Measurements from ENCODE around the gene C22orf15.
"Not testable (repeated sequence)": the region's sequence is repeated elsewhere in the genome, so short reads cannot be mapped to it uniquely, and the experiment has no call there.

Gene C22orf15

GRCh38 chr22:23728108-23728507 lies 34.7 kb upstream of the C22orf15 start:
- not testable (repeated sequence) for H3K36me3 ChIP-seq (ENCODE audit: insufficient read depth, low read length); H3K27ac ChIP-seq (ENCODE audit: low read depth, low read length); H3K9me3 ChIP-seq (ENCODE audit: insufficient read depth, low read depth, low read length); H3K9ac ChIP-seq (ENCODE audit: low read depth, low read length); H3K4me1 ChIP-seq (ENCODE audit: insufficient read depth, low read length); H3K4me3 ChIP-seq (ENCODE audit: low read length); H3K27me3 ChIP-seq (ENCODE audit: insufficient read depth, low read length)
- 93% methylated on average over 4 of the region's 4 CpGs for WGBS

- Histone ChIP-seq H3K27ac (ENCODE audit: low read depth, low read length) (no peak overlapping the region), H3K27me3 (ENCODE audit: insufficient read depth, low read length) (no peaks in the 10 kb centered on the region), H3K4me1 (ENCODE audit: insufficient read depth, low read length) (no peaks in the 10 kb centered on the region), H3K9me3 (ENCODE audit: insufficient read depth, low read depth, low read length) (no peaks in the 10 kb centered on the region), H3K9ac (ENCODE audit: low read depth, low read length) (no peak overlapping the region), H3K36me3 (ENCODE audit: insufficient read depth, low read length) (0 out of 2 replicates have a peak, but pooled peaks cover under 1% of the 10 kb centered on the region), H3K4me3 (ENCODE audit: low read length) (no peak overlapping the region)
These were observed 25.1 kb upstream of the C22orf15 start for GRCh38 chr22:23737696-23738095.

GRCh38 chr22:23742505-23743264 lies 20.1 kb upstream of the C22orf15 start:
- Histone ChIP-seq H3K36me3 (ENCODE audit: insufficient read depth, low read length) (peaks cover 27% of the 10 kb centered on the region), H3K4me1 (ENCODE audit: insufficient read depth, low read length) (no peaks in the 10 kb centered on the region), H3K27ac (ENCODE audit: low read depth, low read length) (no peak overlapping the region), H3K4me3 (ENCODE audit: low read length) (no peak overlapping the region), H3K9me3 (ENCODE audit: insufficient read depth, low read depth, low read length) (no peaks in the 10 kb centered on the region), H3K9ac (ENCODE audit: low read depth, low read length) (no peak overlapping the region), H3K27me3 (ENCODE audit: insufficient read depth, low read length) (no peaks in the 10 kb centered on the region)
- 91% methylated on average over 7 of the region's 7 CpGs for WGBS

GRCh38 chr22:23743303-23743705 lies 19.5 kb upstream of the C22orf15 start:
- Histone ChIP-seq H3K4me3 (ENCODE audit: low read length) (no peak overlapping the region), H3K9ac (ENCODE audit: low read depth, low read length) (no peak overlapping the region), H3K9me3 (ENCODE audit: insufficient read depth, low read depth, low read length) (no peaks in the 10 kb centered on the region), H3K27me3 (ENCODE audit: insufficient read depth, low read length) (no peaks in the 10 kb centered on the region), H3K4me1 (ENCODE audit: insufficient read depth, low read length) (no peaks in the 10 kb centered on the region), H3K27ac (ENCODE audit: low read depth, low read length) (no peak overlapping the region), H3K36me3 (ENCODE audit: insufficient read depth, low read length) (peaks cover 27% of the 10 kb centered on the region)
- WGBS, result 67% methylated on average over 2 of the region's 2 CpGs

GRCh38 chr22:23744001-23744400 lies 18.8 kb upstream of the C22orf15 start:
- H3K9me3 ChIP-seq (ENCODE audit: insufficient read depth, low read depth, low read length), result no peaks in the 10 kb centered on the region
- H3K9ac ChIP-seq (ENCODE audit: low read depth, low read length), result no peak overlapping the region
- no peaks in the 10 kb centered on the region for H3K27me3 ChIP-seq (ENCODE audit: insufficient read depth, low read length)
- H3K27ac ChIP-seq (ENCODE audit: low read depth, low read length), result no peak overlapping the region
- no peak overlapping the region for H3K4me3 ChIP-seq (ENCODE audit: low read length)
- no peaks in the 10 kb centered on the region for H3K4me1 ChIP-seq (ENCODE audit: insufficient read depth, low read length)
- 96% methylated on average over 13 of the region's 13 CpGs for WGBS
- H3K36me3 ChIP-seq (ENCODE audit: insufficient read depth, low read length), result peaks cover 27% of the 10 kb centered on the region

GRCh38 chr22:23744485-23744884 lies 18.3 kb upstream of the C22orf15 start:
- H3K4me1 ChIP-seq (ENCODE audit: insufficient read depth, low read length), result no peaks in the 10 kb centered on the region
- no peak overlapping the region for H3K9ac ChIP-seq (ENCODE audit: low read depth, low read length)
- H3K9me3 ChIP-seq (ENCODE audit: insufficient read depth, low read depth, low read length), result no peaks in the 10 kb centered on the region
- peaks cover 27% of the 10 kb centered on the region for H3K36me3 ChIP-seq (ENCODE audit: insufficient read depth, low read length)
- H3K27me3 ChIP-seq (ENCODE audit: insufficient read depth, low read length), result no peaks in the 10 kb centered on the region
- WGBS, result 96% methylated on average over 14 of the region's 14 CpGs
- no peak overlapping the region for H3K27ac ChIP-seq (ENCODE audit: low read depth, low read length)
- H3K4me3 ChIP-seq (ENCODE audit: low read length), result no peak overlapping the region

GRCh38 chr22:23745791-23746190 lies 17.0 kb upstream of the C22orf15 start:
- no peak overlapping the region for H3K27ac ChIP-seq (ENCODE audit: low read depth, low read length)
- peaks cover 27% of the 10 kb centered on the region for H3K36me3 ChIP-seq (ENCODE audit: insufficient read depth, low read length)
- H3K9ac ChIP-seq (ENCODE audit: low read depth, low read length), result no peak overlapping the region
- no peaks in the 10 kb centered on the region for H3K27me3 ChIP-seq (ENCODE audit: insufficient read depth, low read length)
- no peak overlapping the region for H3K4me3 ChIP-seq (ENCODE audit: low read length)
- 92% methylated on average over 6 of the region's 6 CpGs for WGBS
- H3K9me3 ChIP-seq (ENCODE audit: insufficient read depth, low read depth, low read length), result no peaks in the 10 kb centered on the region
- no peaks in the 10 kb centered on the region; the same call in 1 of the 2 replicates for H3K4me1 ChIP-seq (ENCODE audit: insufficient read depth, low read length)

- no peak overlapping the region for H3K9ac ChIP-seq (ENCODE audit: low read depth, low read length)
These were observed 12.9 kb upstream of the C22orf15 start for GRCh38 chr22:23749841-23750301.

GRCh38 chr22:23750367-23750713 lies 12.4 kb upstream of the C22orf15 start:
- peak overlapping the region; percentile 91 for H3K4me3 ChIP-seq (ENCODE audit: low read length)
- H3K36me3 ChIP-seq (ENCODE audit: insufficient read depth, low read length), result no peaks in the 10 kb centered on the region
- peaks cover 6% of the 10 kb centered on the region; the same call in 1 of the 2 replicates for H3K4me1 ChIP-seq (ENCODE audit: insufficient read depth, low read length)
- H3K9ac ChIP-seq (ENCODE audit: low read depth, low read length), result peak overlapping the region; percentile 60
- no peaks in the 10 kb centered on the region for H3K27me3 ChIP-seq (ENCODE audit: insufficient read depth, low read length)
- 60% methylated on average over 5 of the region's 5 CpGs for WGBS
- no peak overlapping the region for H3K27ac ChIP-seq (ENCODE audit: low read depth, low read length)
- H3K9me3 ChIP-seq (ENCODE audit: insufficient read depth, low read depth, low read length), result no peaks in the 10 kb centered on the region

More at GRCh38 chr22:23749841-23750301, 12.9 kb upstream of the C22orf15 start:
- peaks cover 4% of the 10 kb centered on the region for H3K36me3 ChIP-seq (ENCODE audit: insufficient read depth, low read length)
- no peaks in the 10 kb centered on the region for H3K9me3 ChIP-seq (ENCODE audit: insufficient read depth, low read depth, low read length)
- H3K27ac ChIP-seq (ENCODE audit: low read depth, low read length), result no peak overlapping the region
- H3K27me3 ChIP-seq (ENCODE audit: insufficient read depth, low read length), result no peaks in the 10 kb centered on the region
- WGBS, result 91% methylated on average over 12 of the region's 12 CpGs
- peaks cover 6% of the 10 kb centered on the region; the same call in 1 of the 2 replicates for H3K4me1 ChIP-seq (ENCODE audit: insufficient read depth, low read length)
- peak overlapping the region; percentile 91 for H3K4me3 ChIP-seq (ENCODE audit: low read length)

- no peaks in the 10 kb centered on the region for H3K27me3 ChIP-seq (ENCODE audit: insufficient read depth, low read length)
- peak within 1 kb of the TSS; percentile 91 for H3K4me3 ChIP-seq (ENCODE audit: low read length)
- under 1% methylated on average over 78 of the region's 78 CpGs for WGBS
- peaks cover 6% of the 10 kb centered on the region; the same call in 1 of the 2 replicates for H3K4me1 ChIP-seq (ENCODE audit: insufficient read depth, low read length)
- H3K27ac ChIP-seq (ENCODE audit: low read depth, low read length), result peak within 1 kb of the TSS; percentile 90
- H3K36me3 ChIP-seq (ENCODE audit: insufficient read depth, low read length), result no peaks in the 10 kb centered on the region
- H3K9me3 ChIP-seq (ENCODE audit: insufficient read depth, low read depth, low read length), result no peaks in the 10 kb centered on the region
- peak within 1 kb of the TSS; percentile 88 for H3K9ac ChIP-seq (ENCODE audit: low read depth, low read length)
These were observed 11.9 kb upstream of the C22orf15 start, which contains the start of gene ZNF70 for GRCh38 chr22:23750714-23751440. TSS of gene ZNF70 (minus strand) at chr22:23751112. CDS start at chr22:23745140, 5,972 bp downstream.

- Histone ChIP-seq H3K9ac (ENCODE audit: low read depth, low read length) (peak overlapping the region; percentile 88), H3K4me3 (ENCODE audit: low read length) (peak overlapping the region; percentile 91), H3K4me1 (ENCODE audit: insufficient read depth, low read length) (peaks cover 6% of the 10 kb centered on the region; the same call in 1 of the 2 replicates), H3K27ac (ENCODE audit: low read depth, low read length) (peak overlapping the region; percentile 90), H3K27me3 (ENCODE audit: insufficient read depth, low read length) (no peaks in the 10 kb centered on the region), H3K36me3 (ENCODE audit: insufficient read depth, low read length) (no peaks in the 10 kb centered on the region), H3K9me3 (ENCODE audit: insufficient read depth, low read depth, low read length) (no peaks in the 10 kb centered on the region)
- 23% methylated on average over 22 of the region's 22 CpGs for WGBS
These were observed 11.3 kb upstream of the C22orf15 start for GRCh38 chr22:23751441-23751996.

Measured in HUES64 (cell line).